GM18861 (cell line): Measurements from ENCODE around the gene ACP1.

Experiments used
- ATAC-seq: cut with Tn5 transposase; IDR thresholded peaks from one replicate; pipeline ENCODE4 v1.9.1; 2021; ENCODE audit not compliant: unreplicated experiment

ACP1 gene

GRCh38 chr2:279956-280649, 15.4 kb downstream of the ACP1 start:
- ATAC-seq, result no peak

- no peak for ATAC-seq
These were observed 15.9 kb downstream of the ACP1 start for GRCh38 chr2:280650-281110.

GRCh38 chr2:281381-281780, 16.6 kb downstream of the ACP1 start:
- ATAC-seq, result no peak

GRCh38 chr2:282371-283263, 17.9 kb downstream of the ACP1 start:
- ATAC-seq, result no peak

- ATAC-seq, result no peak
These were observed 19.4 kb downstream of the ACP1 start for GRCh38 chr2:283996-284794.

- no peak for ATAC-seq
These were observed 20.2 kb downstream of the ACP1 start for GRCh38 chr2:284896-285492.

GRCh38 chr2:285531-285930, 20.8 kb downstream of the ACP1 start:
- ATAC-seq, result no peak

- no peak for ATAC-seq
These were observed 21.3 kb downstream of the ACP1 start for GRCh38 chr2:286035-286434.

GRCh38 chr2:286774-287392, 22.1 kb downstream of the ACP1 start:
- ATAC-seq, result no peak

GRCh38 chr2:287471-287885, 22.7 kb downstream of the ACP1 start:
- no peak for ATAC-seq

GRCh38 chr2:287911-288757, 23.4 kb downstream of the ACP1 start, which contains the start of gene ALKAL2:
ALKAL2 (minus strand) TSS chr2:288091; CDS start chr2:287835, 256 bp downstream.
- ATAC-seq, result no peak

GRCh38 chr2:288758-289361, 24.1 kb downstream of the ACP1 start:
- no peak for ATAC-seq

GRCh38 chr2:289362-290089, 24.8 kb downstream of the ACP1 start:
- no peak for ATAC-seq

- ATAC-seq, result no peak
These were observed 25.5 kb downstream of the ACP1 start for GRCh38 chr2:290090-290722.

- no peak for ATAC-seq
These were observed 30.3 kb downstream of the ACP1 start for GRCh38 chr2:295090-295489.

- ATAC-seq, result no peak
These were observed 31.6 kb downstream of the ACP1 start for GRCh38 chr2:296354-296753.

GRCh38 chr2:305366-305765, 40.6 kb downstream of the ACP1 start:
- ATAC-seq, result no peak
